ENCODE data around the gene ASTN2.

Gene ASTN2

DNA sequence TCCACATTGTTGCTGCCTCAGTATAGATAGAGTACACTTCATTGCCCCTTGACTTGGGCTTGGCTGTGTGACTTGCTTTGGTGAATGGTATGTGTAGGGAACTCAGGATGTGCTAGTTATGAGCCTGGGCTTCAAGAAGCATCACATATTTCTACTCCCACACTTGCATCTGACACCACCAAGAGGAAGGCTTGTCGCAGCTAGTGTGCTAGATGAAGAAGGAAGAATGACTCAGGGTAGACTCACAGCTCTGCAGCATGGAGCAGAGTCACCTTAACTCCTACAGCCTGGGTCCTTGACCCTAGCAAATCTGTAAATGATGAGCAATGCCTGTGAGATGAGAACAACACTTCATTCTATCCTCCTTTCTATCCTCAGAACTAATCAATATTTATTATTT lies 261.8 kb downstream of the ASTN2 start:
- Histone ChIP-seq H3K9ac (ENCODE audit: low read length) (no peak overlapping the region), H3K27me3 (ENCODE audit: control insufficient read depth in 1 of 2, insufficient read depth in 2 of 2, low read length in 2 of 2) (no peaks in the 10 kb centered on the region), H3K36me3 (ENCODE audit: insufficient read depth, low read length) (no peaks in the 10 kb centered on the region)

DNA sequence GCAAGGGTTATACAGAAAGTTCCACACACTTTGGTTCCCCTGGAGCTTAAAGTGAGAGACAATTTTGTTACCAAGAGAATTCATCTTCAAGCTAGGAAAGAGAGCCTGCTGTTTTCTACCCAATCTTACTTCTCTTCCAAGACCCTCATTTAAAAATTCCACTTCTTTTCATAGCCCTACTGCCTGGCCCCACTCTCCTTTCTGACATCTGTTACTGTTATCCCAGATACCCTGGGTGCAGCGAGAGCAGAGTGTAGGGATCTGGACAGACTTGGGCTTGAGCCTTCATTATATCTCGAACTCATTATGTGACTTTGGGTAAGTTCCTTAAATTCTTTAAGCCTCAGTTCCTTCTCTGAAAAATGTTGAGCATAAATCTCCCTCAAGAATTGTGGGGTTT lies 263.1 kb downstream of the ASTN2 start:
- no peaks in the 10 kb centered on the region for H3K27me3 ChIP-seq (ENCODE audit: control insufficient read depth in 1 of 2, insufficient read depth in 2 of 2, low read length in 2 of 2)
- no peaks in the 10 kb centered on the region for H3K9me3 ChIP-seq (ENCODE audit: low read length)
- no peak overlapping the region for H3K27ac ChIP-seq (ENCODE audit: low read depth, low read length)
- no peak overlapping the region for H3K4me3 ChIP-seq (ENCODE audit: low read depth in 1 of 2, low read length in 2 of 2)
- no peak overlapping the region for H3K9ac ChIP-seq (ENCODE audit: low read length)
- no peaks in the 10 kb centered on the region for H3K36me3 ChIP-seq (ENCODE audit: insufficient read depth, low read length)
- no peaks in the 10 kb centered on the region for H3K4me1 ChIP-seq (ENCODE audit: insufficient read depth, low read length)

More for the DNA sequence above, 261.8 kb downstream of the ASTN2 start:
- Histone ChIP-seq H3K27ac (ENCODE audit: low read depth, low read length) (no peak overlapping the region), H3K4me1 (ENCODE audit: insufficient read depth, low read length) (no peaks in the 10 kb centered on the region), H3K4me3 (ENCODE audit: low read depth in 1 of 2, low read length in 2 of 2) (no peak overlapping the region), H3K9me3 (ENCODE audit: low read length) (no peaks in the 10 kb centered on the region)

DNA sequence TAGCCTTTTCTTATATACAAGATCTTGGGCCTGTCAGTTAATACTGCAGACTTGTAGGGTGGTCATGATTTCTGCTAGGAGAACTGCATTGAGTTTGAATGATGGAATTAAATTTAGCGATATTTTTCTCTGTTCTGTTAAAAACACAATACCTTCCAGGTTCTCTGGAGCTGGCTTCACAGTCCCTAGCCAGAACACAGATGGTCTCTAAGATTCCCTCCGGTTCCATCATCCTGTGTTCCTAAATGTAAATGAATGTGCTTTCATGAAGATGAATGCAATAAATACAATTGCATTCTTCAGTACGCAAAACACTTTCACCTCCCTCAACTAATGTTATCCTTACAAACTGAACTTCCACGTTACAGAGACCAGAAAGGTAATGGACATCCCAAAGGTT lies 264.9 kb downstream of the ASTN2 start:
- Histone ChIP-seq H3K9me3 (ENCODE audit: low read length) (no peaks in the 10 kb centered on the region), H3K27me3 (ENCODE audit: control insufficient read depth in 1 of 2, insufficient read depth in 2 of 2, low read length in 2 of 2) (no peaks in the 10 kb centered on the region), H3K4me3 (ENCODE audit: low read depth in 1 of 2, low read length in 2 of 2) (no peak overlapping the region), H3K4me1 (ENCODE audit: insufficient read depth, low read length) (no peaks in the 10 kb centered on the region), H3K36me3 (ENCODE audit: insufficient read depth, low read length) (no peaks in the 10 kb centered on the region), H3K27ac (ENCODE audit: low read depth, low read length) (no peak overlapping the region), H3K9ac (ENCODE audit: low read length) (no peak overlapping the region)

DNA sequence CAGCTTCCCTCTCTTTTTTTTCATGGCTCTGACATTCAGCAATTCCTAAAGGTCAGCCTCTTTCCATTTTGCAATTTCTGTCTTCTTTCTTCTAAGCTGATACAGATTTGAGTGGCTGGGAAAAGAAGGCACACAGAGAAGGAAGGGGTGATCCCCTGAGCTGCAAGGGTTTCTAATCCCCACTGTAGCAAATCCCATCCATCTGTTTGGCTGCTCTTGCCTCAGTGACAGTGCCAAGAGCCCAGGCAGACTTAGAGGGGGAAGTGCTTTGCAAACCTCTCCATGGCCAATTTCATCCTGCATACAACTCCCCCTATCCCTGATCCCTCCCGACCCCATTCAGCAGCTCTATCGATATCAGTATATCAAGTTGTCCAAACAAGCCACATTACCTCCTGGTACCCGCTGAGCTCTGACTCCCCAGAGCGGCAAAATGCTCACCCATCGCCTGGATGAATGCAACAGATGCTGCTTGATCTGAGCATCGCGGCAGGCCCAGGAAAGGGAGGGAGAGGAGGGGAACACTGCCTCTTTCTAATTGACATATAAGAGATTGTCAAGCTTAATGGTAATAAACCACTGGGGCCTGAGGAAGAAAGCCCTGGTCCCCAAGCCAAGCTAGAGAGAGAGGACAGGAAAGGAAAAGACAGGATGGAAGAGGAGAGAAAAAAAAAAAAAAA lies 268.9 kb downstream of the ASTN2 start:
- Histone ChIP-seq H3K36me3 (ENCODE audit: insufficient read depth, low read length) (no peaks in the 10 kb centered on the region), H3K27ac (ENCODE audit: low read depth, low read length) (no peak overlapping the region), H3K9me3 (ENCODE audit: low read length) (no peaks in the 10 kb centered on the region), H3K9ac (ENCODE audit: low read length) (no peak overlapping the region), H3K4me3 (ENCODE audit: low read depth in 1 of 2, low read length in 2 of 2) (no peak overlapping the region), H3K4me1 (ENCODE audit: insufficient read depth, low read length) (no peaks in the 10 kb centered on the region), H3K27me3 (ENCODE audit: control insufficient read depth in 1 of 2, insufficient read depth in 2 of 2, low read length in 2 of 2) (no peaks in the 10 kb centered on the region)

DNA sequence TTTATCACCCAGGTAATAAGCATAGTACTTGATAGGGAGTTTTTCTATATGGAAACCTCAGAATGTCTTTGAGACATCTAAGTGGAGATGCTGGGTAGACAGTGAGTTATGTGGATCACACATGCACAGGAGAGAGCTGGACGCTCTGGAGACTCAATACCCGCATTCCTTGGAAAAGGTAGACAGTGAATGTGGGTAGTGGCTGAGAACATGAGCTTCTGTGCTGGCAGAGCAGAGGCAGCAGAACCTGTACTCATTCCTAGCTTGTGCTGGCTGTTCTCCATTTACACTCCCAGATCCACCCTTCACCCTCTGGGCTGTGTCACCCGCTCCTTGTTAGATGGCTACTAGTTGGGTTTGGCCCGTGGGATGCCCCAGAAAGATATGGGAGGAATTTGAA lies 269.8 kb downstream of the ASTN2 start:
- H3K9ac ChIP-seq (ENCODE audit: low read length), result no peak overlapping the region
- H3K9me3 ChIP-seq (ENCODE audit: low read length), result no peaks in the 10 kb centered on the region
- no peaks in the 10 kb centered on the region for H3K36me3 ChIP-seq (ENCODE audit: insufficient read depth, low read length)
- no peak overlapping the region for H3K27ac ChIP-seq (ENCODE audit: low read depth, low read length)
- H3K27me3 ChIP-seq (ENCODE audit: control insufficient read depth in 1 of 2, insufficient read depth in 2 of 2, low read length in 2 of 2), result no peaks in the 10 kb centered on the region
- no peaks in the 10 kb centered on the region for H3K4me1 ChIP-seq (ENCODE audit: insufficient read depth, low read length)
- H3K4me3 ChIP-seq (ENCODE audit: low read depth in 1 of 2, low read length in 2 of 2), result no peak overlapping the region

DNA sequence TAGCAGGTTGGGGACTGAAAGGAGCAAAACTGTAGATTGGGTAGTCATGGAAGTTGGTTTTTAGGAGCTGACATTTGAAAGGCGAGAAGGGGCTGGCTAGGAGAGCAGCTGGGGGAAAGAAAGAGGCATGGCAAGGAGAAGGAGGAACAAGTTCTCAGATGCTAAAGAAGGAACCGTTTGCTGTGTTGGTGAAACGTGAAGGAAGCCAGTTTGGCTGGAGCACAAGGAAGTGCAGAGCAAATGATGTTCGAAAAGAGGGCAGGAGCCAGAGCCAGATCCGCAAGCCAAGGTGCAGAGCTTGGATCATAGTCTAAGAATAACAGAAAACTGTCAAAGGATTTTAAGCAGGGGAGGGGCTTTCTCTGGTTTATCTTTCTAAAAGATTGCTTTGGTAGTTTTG lies 276.6 kb downstream of the ASTN2 start:
- H3K27ac ChIP-seq (ENCODE audit: low read depth, low read length), result no peak overlapping the region
- no peak overlapping the region for H3K4me3 ChIP-seq (ENCODE audit: low read depth in 1 of 2, low read length in 2 of 2)
- H3K4me1 ChIP-seq (ENCODE audit: insufficient read depth, low read length), result no peaks in the 10 kb centered on the region
- H3K27me3 ChIP-seq (ENCODE audit: control insufficient read depth in 1 of 2, insufficient read depth in 2 of 2, low read length in 2 of 2), result no peaks in the 10 kb centered on the region
- no peak overlapping the region for H3K9ac ChIP-seq (ENCODE audit: low read length)
- no peaks in the 10 kb centered on the region for H3K9me3 ChIP-seq (ENCODE audit: low read length)
- no peaks in the 10 kb centered on the region for H3K36me3 ChIP-seq (ENCODE audit: insufficient read depth, low read length)

DNA sequence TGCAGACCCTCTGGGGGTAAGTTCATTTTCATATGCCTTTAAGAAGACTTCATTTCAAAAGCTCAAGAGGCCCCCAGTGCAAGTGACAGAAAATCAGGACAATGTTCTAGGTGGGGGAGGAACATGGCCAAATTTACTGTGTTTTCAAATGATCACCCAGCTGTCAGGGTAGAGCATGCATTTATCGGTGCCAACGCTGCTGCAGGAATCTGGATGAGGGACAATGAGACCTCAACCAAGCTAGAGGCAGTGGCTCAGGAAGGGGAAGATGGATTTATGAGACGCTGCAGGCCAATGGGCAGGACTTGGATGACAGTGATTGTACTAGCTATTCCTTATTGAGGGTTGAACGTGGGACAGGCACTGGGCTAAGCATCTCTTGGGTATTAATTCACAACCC lies 278.4 kb downstream of the ASTN2 start:
- H3K27ac ChIP-seq (ENCODE audit: low read depth, low read length), result no peak overlapping the region
- no peaks in the 10 kb centered on the region for H3K27me3 ChIP-seq (ENCODE audit: control insufficient read depth in 1 of 2, insufficient read depth in 2 of 2, low read length in 2 of 2)
- H3K9ac ChIP-seq (ENCODE audit: low read length), result no peak overlapping the region
- H3K4me1 ChIP-seq (ENCODE audit: insufficient read depth, low read length), result no peaks in the 10 kb centered on the region
- H3K9me3 ChIP-seq (ENCODE audit: low read length), result no peaks in the 10 kb centered on the region
- H3K4me3 ChIP-seq (ENCODE audit: low read depth in 1 of 2, low read length in 2 of 2), result no peak overlapping the region
- H3K36me3 ChIP-seq (ENCODE audit: insufficient read depth, low read length), result no peaks in the 10 kb centered on the region

DNA sequence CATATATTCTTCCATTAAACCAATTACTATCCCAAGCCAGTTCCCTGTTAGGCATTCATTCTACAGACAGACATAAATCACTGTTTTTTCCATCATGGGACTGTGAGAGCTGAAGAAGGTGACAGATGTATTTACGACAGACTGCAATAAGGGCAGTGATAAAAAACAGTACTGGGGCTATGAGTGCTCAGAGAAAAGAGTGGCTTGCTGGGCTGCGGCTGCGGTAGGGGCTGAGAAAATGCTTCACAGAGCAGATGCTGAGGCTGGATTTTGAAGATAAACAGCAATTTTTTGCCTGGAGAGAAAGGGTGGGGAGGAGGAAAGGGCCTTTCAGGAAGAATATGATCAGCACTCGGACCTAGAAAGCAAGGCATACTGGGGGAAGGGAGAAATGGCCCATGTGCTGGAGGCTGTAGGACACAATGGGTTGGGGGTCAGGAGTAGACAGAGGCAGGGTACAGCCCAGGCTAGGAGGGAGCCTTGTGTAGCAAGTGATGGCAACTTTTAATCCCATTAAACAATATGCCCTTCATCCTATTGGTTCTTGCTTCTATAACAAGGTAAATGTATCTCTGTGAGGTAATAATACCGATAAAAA lies 279.3 kb downstream of the ASTN2 start:
- Histone ChIP-seq H3K9me3 (ENCODE audit: low read length) (no peaks in the 10 kb centered on the region), H3K4me1 (ENCODE audit: insufficient read depth, low read length) (no peaks in the 10 kb centered on the region), H3K9ac (ENCODE audit: low read length) (no peak overlapping the region)

DNA sequence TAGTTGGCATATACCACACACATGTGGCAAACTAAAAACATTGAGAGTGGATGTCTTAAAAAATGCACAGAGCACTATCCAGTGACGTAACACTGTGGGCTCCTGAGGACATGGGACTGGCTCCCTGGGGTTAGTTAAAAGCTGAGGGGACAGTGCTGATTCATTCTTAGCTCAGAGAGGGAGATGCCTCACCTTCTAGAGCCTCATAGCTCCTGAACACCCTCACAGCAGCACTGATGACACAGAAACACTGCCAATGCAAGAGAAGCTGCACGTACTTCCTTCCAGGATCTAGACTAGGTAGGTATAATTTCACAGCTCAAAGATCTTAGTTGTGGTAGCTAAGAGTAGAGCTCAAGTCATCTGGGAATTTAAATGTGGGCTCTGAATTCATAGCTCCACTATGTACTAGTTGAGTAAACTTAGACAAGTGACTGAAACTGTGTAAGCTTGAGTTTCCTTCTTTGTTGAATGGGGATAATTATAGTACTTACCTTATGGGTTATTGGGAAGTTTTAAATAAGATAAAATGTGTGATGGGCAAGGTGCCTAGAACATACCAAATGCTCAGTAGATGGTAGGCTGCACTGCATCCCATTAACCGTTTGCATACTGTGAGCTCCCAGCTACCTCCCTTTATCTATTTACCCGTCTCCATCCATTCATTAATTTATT lies 279.9 kb downstream of the ASTN2 start:
- Histone ChIP-seq H3K27me3 (ENCODE audit: control insufficient read depth in 1 of 2, insufficient read depth in 2 of 2, low read length in 2 of 2) (no peaks in the 10 kb centered on the region), H3K36me3 (ENCODE audit: insufficient read depth, low read length) (no peaks in the 10 kb centered on the region), H3K4me1 (ENCODE audit: insufficient read depth, low read length) (no peaks in the 10 kb centered on the region), H3K4me3 (ENCODE audit: low read depth in 1 of 2, low read length in 2 of 2) (no peak overlapping the region), H3K9ac (ENCODE audit: low read length) (no peak overlapping the region), H3K27ac (ENCODE audit: low read depth, low read length) (no peak overlapping the region), H3K9me3 (ENCODE audit: low read length) (no peaks in the 10 kb centered on the region)

More for the DNA sequence above, 279.3 kb downstream of the ASTN2 start:
- Histone ChIP-seq H3K4me3 (ENCODE audit: low read depth in 1 of 2, low read length in 2 of 2) (no peak overlapping the region), H3K27me3 (ENCODE audit: control insufficient read depth in 1 of 2, insufficient read depth in 2 of 2, low read length in 2 of 2) (no peaks in the 10 kb centered on the region), H3K27ac (ENCODE audit: low read depth, low read length) (no peak overlapping the region), H3K36me3 (ENCODE audit: insufficient read depth, low read length) (no peaks in the 10 kb centered on the region)

DNA sequence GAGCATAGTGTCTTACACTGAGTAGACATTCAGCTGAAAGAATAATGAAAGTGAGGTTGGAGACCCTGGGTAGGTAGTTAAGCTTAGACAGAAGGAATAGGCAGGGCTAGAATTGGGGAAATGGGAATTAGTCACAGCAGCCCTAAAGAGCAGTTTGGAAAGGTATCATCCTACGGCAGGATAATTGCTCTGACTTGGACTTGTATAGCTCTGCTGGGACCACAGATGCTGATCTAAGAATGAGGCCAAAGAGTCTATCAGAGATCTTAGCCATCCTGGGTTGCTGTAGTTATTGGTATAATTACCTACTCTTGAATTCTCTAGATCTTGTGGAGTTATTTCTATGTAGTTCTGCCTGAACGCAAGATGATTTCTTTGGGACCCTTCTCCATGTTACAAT lies 288.0 kb downstream of the ASTN2 start:
- Histone ChIP-seq H3K27me3 (ENCODE audit: control insufficient read depth in 1 of 2, insufficient read depth in 2 of 2, low read length in 2 of 2) (no peaks in the 10 kb centered on the region), H3K4me3 (ENCODE audit: low read depth in 1 of 2, low read length in 2 of 2) (no peak overlapping the region), H3K36me3 (ENCODE audit: insufficient read depth, low read length) (no peaks in the 10 kb centered on the region), H3K27ac (ENCODE audit: low read depth, low read length) (no peak overlapping the region), H3K9ac (ENCODE audit: low read length) (no peak overlapping the region), H3K9me3 (ENCODE audit: low read length) (no peaks in the 10 kb centered on the region), H3K4me1 (ENCODE audit: insufficient read depth, low read length) (no peaks in the 10 kb centered on the region)

DNA sequence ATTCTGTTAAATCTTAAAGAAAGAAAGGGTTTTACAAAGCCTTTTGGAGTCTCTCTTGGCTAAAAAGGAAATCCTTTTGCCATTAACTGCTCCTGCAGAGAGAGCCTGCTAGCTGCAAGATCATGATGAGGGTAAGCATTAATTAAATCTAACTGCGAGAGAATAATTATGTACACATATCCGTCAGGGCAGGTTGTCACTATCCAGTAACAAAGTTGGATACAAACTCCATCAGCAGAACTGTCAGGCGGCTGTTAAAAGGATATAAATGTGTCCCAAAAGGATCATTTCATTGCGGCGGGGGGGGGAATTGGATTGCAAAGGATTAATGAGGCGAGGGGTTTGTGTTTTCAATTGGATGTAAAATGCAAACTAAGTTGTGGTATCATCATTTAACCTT lies 289.3 kb downstream of the ASTN2 start:
- H3K4me3 ChIP-seq (ENCODE audit: low read depth in 1 of 2, low read length in 2 of 2), result no peak overlapping the region
- H3K36me3 ChIP-seq (ENCODE audit: insufficient read depth, low read length), result no peaks in the 10 kb centered on the region
- H3K4me1 ChIP-seq (ENCODE audit: insufficient read depth, low read length), result no peaks in the 10 kb centered on the region
- H3K27ac ChIP-seq (ENCODE audit: low read depth, low read length), result no peak overlapping the region
- H3K9me3 ChIP-seq (ENCODE audit: low read length), result no peaks in the 10 kb centered on the region
- no peaks in the 10 kb centered on the region for H3K27me3 ChIP-seq (ENCODE audit: control insufficient read depth in 1 of 2, insufficient read depth in 2 of 2, low read length in 2 of 2)
- H3K9ac ChIP-seq (ENCODE audit: low read length), result no peak overlapping the region

DNA sequence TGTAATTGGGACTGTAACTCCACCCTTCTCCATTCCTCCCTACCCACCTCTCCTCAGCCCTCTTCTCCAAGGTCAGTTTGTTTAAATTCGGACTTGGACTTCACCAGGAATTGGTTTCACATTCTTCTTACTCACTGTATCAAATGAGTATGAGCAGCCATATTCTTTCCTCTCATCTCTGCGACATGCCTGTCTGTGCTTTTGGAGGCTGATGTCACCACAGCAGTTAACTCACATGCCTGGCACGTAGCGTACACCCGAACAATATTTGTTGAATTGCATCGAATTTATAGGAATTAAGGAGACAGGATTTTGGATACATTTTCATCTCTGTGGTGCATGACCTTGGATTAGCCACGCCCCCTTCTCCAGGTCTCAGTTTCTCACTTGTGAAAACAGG lies 291.1 kb downstream of the ASTN2 start:
- H3K27me3 ChIP-seq (ENCODE audit: control insufficient read depth in 1 of 2, insufficient read depth in 2 of 2, low read length in 2 of 2), result no peaks in the 10 kb centered on the region
- no peak overlapping the region for H3K27ac ChIP-seq (ENCODE audit: low read depth, low read length)
- H3K9ac ChIP-seq (ENCODE audit: low read length), result no peak overlapping the region
- H3K36me3 ChIP-seq (ENCODE audit: insufficient read depth, low read length), result no peaks in the 10 kb centered on the region
- no peaks in the 10 kb centered on the region for H3K4me1 ChIP-seq (ENCODE audit: insufficient read depth, low read length)
- H3K9me3 ChIP-seq (ENCODE audit: low read length), result no peaks in the 10 kb centered on the region
- H3K4me3 ChIP-seq (ENCODE audit: low read depth in 1 of 2, low read length in 2 of 2), result no peak overlapping the region

Data from muscle layer of colon (tissue), 2 donors.